CD4-positive, alpha-beta memory T cell (primary cell): ENCODE measurements around the gene PHYH. TPM values are rescaled to one million over a fixed set of nuclear protein-coding genes. Genes with fewer than 3 reads are reported as not detected.

ENCODE experiments used
- CTCF ChIA-PET: fragments of 350-600 bp; sonication (Branson Sonifier 250); formaldehyde crosslinking; loops from one replicate; lab custom pipeline; 2021; ENCODE audit warnings: inconsistent platforms; ENCODE audit not compliant: partially characterized antibody; lab: Charles Lee
- POLR2A ChIA-PET: fragments of 350-600 bp; sonication (Branson Sonifier 250); formaldehyde crosslinking; loops from one replicate; lab custom pipeline; 2021; ENCODE audit not compliant: partially characterized antibody; lab: Charles Lee
- DNase-seq, 5 donors: peaks; one replicate each; pipeline versions ENCODE4 v3.0.0 to v3.0.0-alpha.2; 2020 to 2022; ENCODE audit warnings: mixed read lengths in 1 of 5
- H3K27ac ChIP-seq: one replicate; pipeline ENCODE4 v1.7.0; 2013; ENCODE audit warnings: low read depth, low read length
- H3K27me3 ChIP-seq: 2 replicates; pipeline ENCODE4 v1.7.0; 2013; ENCODE audit warnings: mild to moderate bottlenecking, low read length, moderate library complexity; ENCODE audit not compliant: insufficient read depth
- H3K36me3 ChIP-seq: 2 replicates; pipeline ENCODE4 v1.7.0; 2013; ENCODE audit warnings: mild to moderate bottlenecking, low read length, moderate library complexity; ENCODE audit not compliant: insufficient read depth
- H3K4me1 ChIP-seq: 2 replicates; pipeline ENCODE4 v1.7.0; 2013; ENCODE audit warnings: mild to moderate bottlenecking, low read length, moderate library complexity; ENCODE audit not compliant: insufficient read depth
- H3K4me3 ChIP-seq, 2 donors: one replicate each; pipeline ENCODE4 v1.7.0; 2013; ENCODE audit warnings: low read length in 2 of 2, mild to moderate bottlenecking in 1 of 2
- H3K9me3 ChIP-seq, 2 donors: one replicate each; pipeline ENCODE4 v1.7.0; 2013; ENCODE audit warnings: low read length in 2 of 2, control low read depth in 1 of 2; ENCODE audit not compliant: control insufficient read depth in 1 of 2
- H3K27ac Mint-ChIP-seq, 7 donors: one replicate each; pipeline ENCODE4 v1.8.0; 2020 to 2021; ENCODE audit warnings: mixed read lengths in 7 of 7, mild to moderate bottlenecking in 6 of 7, inconsistent platforms in 3 of 7, moderate library complexity in 3 of 7
- H3K27me3 Mint-ChIP-seq, 2 donors: one replicate each; pipeline ENCODE4 v1.8.0; 2020 to 2021; ENCODE audit warnings: mixed read lengths in 2 of 2
- H3K36me3 Mint-ChIP-seq, 2 donors: one replicate each; pipeline ENCODE4 v1.8.0; 2020 to 2021; ENCODE audit warnings: mixed read lengths in 2 of 2, inconsistent platforms in 1 of 2, mild to moderate bottlenecking in 1 of 2
- H3K4me1 Mint-ChIP-seq, 4 donors: one replicate each; pipeline ENCODE4 v1.8.0; 2020 to 2021; ENCODE audit warnings: mixed read lengths in 4 of 4, mild to moderate bottlenecking in 1 of 4
- H3K4me3 Mint-ChIP-seq, 8 donors: one replicate each; pipeline ENCODE4 v1.8.0; 2020 to 2021; ENCODE audit warnings: mixed read lengths in 8 of 8, mild to moderate bottlenecking in 7 of 8, moderate library complexity in 6 of 8, inconsistent platforms in 3 of 8
- H3K9me3 Mint-ChIP-seq, 8 donors: one replicate each; pipeline ENCODE4 v1.8.0; 2020 to 2021; ENCODE audit warnings: mixed read lengths in 8 of 8, mild to moderate bottlenecking in 5 of 8, inconsistent platforms in 3 of 8, moderate library complexity in 1 of 8
- intact Hi-C: fragments of 100-400 bp; cut with micrococcal nuclease; formaldehyde crosslinking; loops from one replicate; pipeline ENCODE4 v1.15.1; 2023
- polyA plus RNA-seq, 2 donors: library from polyadenylated mRNA; unstranded; fragments of 300-500 nt; fragmentation: Illumina TruSeq; gene quantifications; one replicate each; pipeline ENCODE4 v1.2.3, GENCODE V29; 2021
- total RNA-seq, 2 experiments: library from RNA; stranded (reverse); gene quantifications; one replicate each; pipeline ENCODE4 v1.2.3, GENCODE V29; 2021

Gene PHYH
- total and polyA plus RNA-seq, 4 experiments from 2014 or later: 8.7 to 19.3 (median 12.6) TPM

DNA sequence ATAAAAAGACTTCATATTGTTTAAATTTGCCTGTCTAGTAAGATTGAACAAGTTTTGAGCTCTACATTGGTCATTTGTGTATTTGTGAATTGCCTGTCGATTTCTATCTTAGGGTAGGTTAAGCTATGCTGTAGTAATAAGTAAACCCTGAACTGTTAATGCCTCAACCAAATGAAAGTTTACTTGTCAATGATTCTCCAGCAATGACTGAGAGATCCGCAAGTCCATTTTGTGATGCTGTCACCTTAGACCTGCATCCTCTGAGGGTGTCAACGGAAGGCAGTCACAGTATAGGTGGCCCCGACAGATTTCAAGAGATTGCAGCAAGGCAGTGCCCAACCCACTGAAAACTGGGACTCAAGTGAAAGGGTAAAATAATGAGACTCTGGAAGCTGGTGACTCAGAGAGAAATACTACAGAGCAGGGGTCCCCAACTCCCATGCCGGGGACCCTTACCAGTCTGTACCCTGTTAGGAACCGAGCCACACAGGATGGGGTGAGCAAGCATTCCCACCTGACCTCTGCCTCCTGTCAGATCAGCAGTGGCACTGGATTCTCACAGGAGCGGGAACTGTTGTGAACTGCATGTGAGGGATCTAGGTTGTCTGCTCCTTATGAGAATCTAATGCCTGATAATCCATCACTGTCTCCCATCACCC lies 10.8 kb upstream of the PHYH start:
- Mint-ChIP-seq H3K4me3 (no peak overlapping the region), H3K9me3 (no peaks in the 10 kb centered on the region), H3K27ac (no peak overlapping the region), H3K27me3 (no peaks in the 10 kb centered on the region), H3K4me1 (no peaks in the 10 kb centered on the region), H3K36me3 (no peaks in the 10 kb centered on the region)
- intact Hi-C loops: no loop called here
- H3K9me3 ChIP-seq: no peaks in the 10 kb centered on the region
- POLR2A ChIA-PET: interaction anchor here (1.5 kb wide), 1 partner anchor 9 kb away, joined by 6 read pairs; no protein-coding TSS in a partner anchor
- H3K27me3 ChIP-seq: no peaks in the 10 kb centered on the region
- no peaks in the 10 kb centered on the region for H3K36me3 ChIP-seq
- H3K4me1 ChIP-seq: no peaks in the 10 kb centered on the region
- H3K27ac ChIP-seq: no peak overlapping the region
- no peak overlapping the region for H3K4me3 ChIP-seq
- DNase-seq: no peak
- CTCF ChIA-PET: interaction anchor here (1.2 kb wide), 1 partner anchor 8 kb away, joined by 4 read pairs; no protein-coding TSS in a partner anchor

GRCh38 chr10:13309792-13310191 lies 9.9 kb upstream of the PHYH start:
- H3K4me1 Mint-ChIP-seq: no peaks in the 10 kb centered on the region
- H3K9me3 ChIP-seq: no peaks in the 10 kb centered on the region
- H3K4me3 Mint-ChIP-seq: no peak overlapping the region
- no peak overlapping the region for H3K27ac ChIP-seq
- H3K36me3 Mint-ChIP-seq: no peaks in the 10 kb centered on the region
- H3K4me1 ChIP-seq: no peaks in the 10 kb centered on the region
- intact Hi-C loops: no loop called here
- H3K9me3 Mint-ChIP-seq: no peaks in the 10 kb centered on the region
- DNase-seq: no peak
- no peak overlapping the region for H3K4me3 ChIP-seq
- H3K27ac Mint-ChIP-seq: no peak overlapping the region
- no peaks in the 10 kb centered on the region for H3K27me3 ChIP-seq
- ChIA-PET CTCF (interaction anchor here (1.2 kb wide), 1 partner anchor 7 kb away, joined by 4 read pairs; no protein-coding TSS in a partner anchor), POLR2A (interaction anchor here (1.5 kb wide), 1 partner anchor 8 kb away, joined by 6 read pairs; no protein-coding TSS in a partner anchor)
- H3K27me3 Mint-ChIP-seq: no peaks in the 10 kb centered on the region
- no peaks in the 10 kb centered on the region for H3K36me3 ChIP-seq

- no peaks in the 10 kb centered on the region for H3K27me3 Mint-ChIP-seq
- H3K4me1 ChIP-seq: no peaks in the 10 kb centered on the region
- no peaks in the 10 kb centered on the region for H3K36me3 Mint-ChIP-seq
- POLR2A ChIA-PET: no interaction called here
- H3K27ac ChIP-seq: no peak overlapping the region
- DNase-seq: no peak
- CTCF ChIA-PET: no interaction called here
- H3K4me3 ChIP-seq: no peak overlapping the region
- H3K4me3 Mint-ChIP-seq: no peak overlapping the region
- H3K27me3 ChIP-seq: no peaks in the 10 kb centered on the region
- no peaks in the 10 kb centered on the region for H3K36me3 ChIP-seq
- intact Hi-C loops: no loop called here
- no peak overlapping the region for H3K27ac Mint-ChIP-seq
- no peaks in the 10 kb centered on the region for H3K9me3 ChIP-seq
- no peaks in the 10 kb centered on the region for H3K4me1 Mint-ChIP-seq
- H3K9me3 Mint-ChIP-seq: peaks cover 0 to 2% (median 0%) of the 10 kb centered on the region in 8 donors
Measured at GRCh38 chr10:13308096-13308495, 8.2 kb upstream of the PHYH start.

- CTCF ChIA-PET: interaction anchor here (1.6 kb wide), 1 partner anchor 9 kb away, joined by 3 read pairs; no protein-coding TSS in a partner anchor
- DNase-seq: no peak
- Histone ChIP-seq H3K36me3 (no peaks in the 10 kb centered on the region), H3K9me3 (no peaks in the 10 kb centered on the region), H3K4me3 (no peak overlapping the region), H3K27me3 (no peaks in the 10 kb centered on the region), H3K27ac (no peak overlapping the region), H3K4me1 (peaks cover 12% of the 10 kb centered on the region)
- peaks cover 0 to 2% (median 0%) of the 10 kb centered on the region in 8 donors for H3K9me3 Mint-ChIP-seq
- H3K27me3 Mint-ChIP-seq: no peaks in the 10 kb centered on the region
- H3K4me1 Mint-ChIP-seq: peaks cover 5 to 17% (median 11%) of the 10 kb centered on the region in 4 donors
- H3K4me3 Mint-ChIP-seq: no peak overlapping the region
- POLR2A ChIA-PET: no interaction called here
- intact Hi-C loops: no loop called here
- peaks cover 0 to 6% of the 10 kb centered on the region in 2 donors for H3K36me3 Mint-ChIP-seq
- H3K27ac Mint-ChIP-seq: peak overlapping the region in 1 of 7 donors; percentile 81
Measured at GRCh38 chr10:13306103-13306502, 6.2 kb upstream of the PHYH start.

DNA sequence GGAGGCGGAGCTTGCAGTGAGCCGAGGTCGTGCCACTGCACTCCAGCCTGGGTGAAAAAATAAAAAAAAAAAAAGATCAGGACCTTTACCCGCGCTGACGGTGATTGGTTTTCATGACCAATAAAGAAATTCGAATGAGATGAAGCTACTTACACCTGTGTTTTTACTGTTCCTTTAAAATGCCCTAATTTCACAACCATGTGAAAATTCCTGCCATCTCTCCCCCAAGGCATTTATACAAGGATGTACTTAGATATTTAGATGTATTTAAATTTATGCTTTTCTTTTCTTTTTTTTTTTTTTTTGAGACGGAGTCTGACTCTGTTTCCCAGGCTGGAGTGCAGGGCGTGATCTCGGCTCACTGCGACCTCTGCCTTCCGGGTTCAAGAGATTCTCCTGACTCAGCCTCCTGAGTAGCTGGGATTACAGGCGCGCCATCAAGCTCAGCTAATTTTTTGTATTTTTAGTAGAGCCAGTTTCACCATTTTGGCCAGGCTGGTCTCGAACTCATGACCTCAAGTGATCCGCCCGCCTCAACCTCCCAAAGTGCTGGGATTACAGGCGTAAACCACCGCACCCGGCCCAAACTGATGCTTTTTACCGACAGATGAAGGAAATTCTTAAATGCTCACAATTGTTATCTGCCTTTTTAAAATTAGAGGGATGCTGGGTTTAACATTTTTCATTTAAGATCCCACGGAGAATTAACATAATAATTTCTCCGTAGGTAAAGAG lies 3.1 kb upstream of the PHYH start:
- Mint-ChIP-seq H3K4me1 (peaks cover 8 to 30% (median 20%) of the 10 kb centered on the region in 4 donors), H3K27ac (peak overlapping the region; percentile 95 to 100 (median 99)), H3K4me3 (peak overlapping the region in 7 of 8 donors; percentile 83 to 93 (median 90)), H3K36me3 (peaks cover 0 to 9% of the 10 kb centered on the region in 2 donors), H3K9me3 (peaks cover 0 to 2% (median 0%) of the 10 kb centered on the region in 8 donors), H3K27me3 (no peaks in the 10 kb centered on the region)
- no peak for DNase-seq
- ChIA-PET CTCF (interaction anchor here (0.7 to 4.5 kb wide), 28 partner anchors 7 to 957 kb away, joined by 3 to 44 read pairs (median 4); partner anchors contain the start of genes MCM10, OPTN and SEPHS1), POLR2A (interaction anchor here (0.7 to 3.8 kb wide), 21 partner anchors 7 to 1656 kb away, joined by 3 to 110 read pairs (median 5); partner anchors contain the start of genes CDC123, MCM10, MEIG1 and NUDT5)
- intact Hi-C loops: loop anchor here (1.0 to 5.0 kb wide), 7 partner anchors 32 to 856 kb away; partner anchors contain the start of genes MCM10, PRPF18 and SEPHS1
- H3K27ac ChIP-seq: peak overlapping the region; percentile 99
- no peaks in the 10 kb centered on the region for H3K36me3 ChIP-seq
- H3K4me3 ChIP-seq: no peak overlapping the region
- no peaks in the 10 kb centered on the region for H3K9me3 ChIP-seq
- H3K27me3 ChIP-seq: no peaks in the 10 kb centered on the region
- H3K4me1 ChIP-seq: peaks cover 28% of the 10 kb centered on the region

DNA sequence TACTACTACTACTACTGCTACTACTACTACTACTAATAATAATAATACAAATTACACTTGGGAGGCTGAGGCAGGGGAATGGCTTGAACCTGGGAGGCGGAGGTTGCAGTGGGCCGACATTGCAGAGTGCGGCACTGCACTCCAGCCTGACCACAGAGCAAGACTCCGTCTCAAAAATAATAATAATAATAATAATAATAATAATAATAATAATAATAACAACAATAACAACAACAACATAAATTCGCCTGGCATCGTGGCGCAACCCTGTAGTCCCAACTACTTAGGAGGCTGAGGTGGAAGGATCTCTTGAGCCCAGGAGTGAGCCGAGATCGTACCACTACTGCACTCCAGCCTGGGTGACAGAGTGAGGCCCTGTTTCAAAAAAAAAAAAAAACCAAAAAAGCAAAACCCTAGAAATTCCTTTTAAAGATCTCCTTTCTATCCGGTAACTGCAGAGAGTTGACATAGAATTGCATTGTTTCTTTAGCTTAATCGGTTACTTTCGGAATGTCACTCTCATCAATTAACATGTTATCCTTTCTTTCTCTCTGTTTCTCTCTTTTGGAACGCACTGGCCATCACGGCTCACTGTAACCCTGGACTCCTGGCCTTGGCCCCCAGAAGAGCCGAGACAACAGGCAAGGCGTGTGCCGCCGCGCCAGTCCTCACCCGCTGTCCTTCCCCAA lies 972 bp downstream of the PHYH start:
- intact Hi-C loops: no loop called here
- Mint-ChIP-seq H3K27ac (peak overlapping the region; percentile 81 to 96 (median 90)), H3K4me3 (peak overlapping the region; percentile 74 to 88 (median 82)), H3K9me3 (no peaks in the 10 kb centered on the region), H3K4me1 (peaks cover 8 to 30% (median 20%) of the 10 kb centered on the region in 4 donors), H3K36me3 (peaks cover 5 to 13% of the 10 kb centered on the region in 2 donors), H3K27me3 (no peaks in the 10 kb centered on the region)
- Histone ChIP-seq H3K27me3 (no peaks in the 10 kb centered on the region), H3K36me3 (no peaks in the 10 kb centered on the region), H3K4me1 (peaks cover 28% of the 10 kb centered on the region), H3K9me3 (no peaks in the 10 kb centered on the region), H3K4me3 (peak overlapping the region; percentile 23 to 57), H3K27ac (peak overlapping the region; percentile 88)
- CTCF ChIA-PET: interaction anchor here (2.2 to 2.8 kb wide), 2 partner anchors 27 to 138 kb away, joined by 7 to 10 read pairs; partner anchors contain the start of gene MCM10
- DNase-seq: peak in 1 of 5 donors; percentile 9
- POLR2A ChIA-PET: interaction anchor here (1.6 to 3.7 kb wide), 5 partner anchors 27 to 190 kb away, joined by 4 to 52 read pairs (median 7); partner anchors contain the start of genes MCM10 and SEPHS1
